Panc1 (cell line): Measurements from ENCODE around the gene DIAPH2. TPM values are rescaled to one million over a fixed set of nuclear protein-coding genes. Genes with fewer than 3 reads are reported as not detected.

Experiments used
- ATAC-seq: fragments of 200-7000 bp; cut with Tn5 transposase; 2 replicates; pipeline ENCODE4 v1.9.1; 2020; ENCODE audit warnings: mild to moderate bottlenecking, moderate library complexity
- BruUV-seq: library from RNA; stranded (reverse); fragments of 400-500 nt; replicated peaks from 2 replicates; lab custom pipeline; 2021; lab: Mats Ljungman, UMichigan
- CTCF ChIA-PET: fragments of 300-600 bp; sonication (Branson Sonifier 250); formaldehyde crosslinking; loops from one replicate; lab custom pipeline; 2022; ENCODE audit warnings: antibody characterized with exemption; lab: Charles Lee
- POLR2A ChIA-PET: fragments of 300-600 bp; sonication (Branson Sonifier 250); formaldehyde crosslinking; loops from one replicate; lab custom pipeline; 2022; ENCODE audit warnings: antibody characterized with exemption; lab: Charles Lee
- DNase-seq: peaks from one replicate; pipeline ENCODE4 v3.0.0-alpha.2; 2010; ENCODE audit warnings: low read depth, low spot score
- H3K27ac ChIP-seq: 2 replicates; pipeline ENCODE4 v1.5.1; 2011; ENCODE audit warnings: mild to moderate bottlenecking, low read length, inconsistent platforms
- H3K27me3 ChIP-seq: fragments of 200-500 bp; sonication (Bioruptor generic); 2 replicates; pipeline ENCODE4 v1.6.0; 2014; ENCODE audit warnings: low read length, inconsistent platforms; ENCODE audit not compliant: control insufficient read depth, insufficient read depth
- H3K36me3 ChIP-seq: fragments of 200-500 bp; sonication (Bioruptor generic); 2 replicates; pipeline ENCODE4 v1.5.1; 2014; ENCODE audit warnings: inconsistent platforms, mild to moderate bottlenecking, low read length, moderate library complexity; ENCODE audit not compliant: control insufficient read depth, insufficient read depth
- H3K4me1 ChIP-seq: 2 replicates; pipeline ENCODE4 v1.5.1; 2011; ENCODE audit warnings: inconsistent platforms, mild to moderate bottlenecking, low read length, moderate library complexity; ENCODE audit not compliant: control insufficient read depth, insufficient read depth
- H3K4me3 ChIP-seq, 2 experiments: 2 replicates each; pipeline ENCODE4 v1.5.1; 2011 to 2012; ENCODE audit warnings: low read depth in 2 of 2, low read length in 2 of 2, mild to moderate bottlenecking in 2 of 2, inconsistent platforms in 1 of 2, moderate library complexity in 1 of 2
- H3K9me3 ChIP-seq: fragments of 200-500 bp; sonication (Bioruptor generic); 2 replicates; pipeline ENCODE4 v1.5.1; 2014; ENCODE audit warnings: low read depth, mild to moderate bottlenecking, inconsistent platforms, low read length, moderate library complexity; ENCODE audit not compliant: control insufficient read depth, insufficient read depth
- POLR2AphosphoS5 ChIP-seq: IDR thresholded peaks from 2 replicates; pipeline ENCODE4 v1.6.1; 2012; ENCODE audit warnings: mild to moderate bottlenecking, low read depth, low read length, moderate library complexity
- REST ChIP-seq, 2 experiments: IDR thresholded peaks; 2 replicates each; pipeline ENCODE4 v1.6.1; 2011 to 2012; ENCODE audit warnings: low read depth in 2 of 2, control low read depth in 1 of 2, low read length in 1 of 2, mild to moderate bottlenecking in 1 of 2, moderate library complexity in 1 of 2; ENCODE audit not compliant: insufficient read depth in 1 of 2
- SIN3A ChIP-seq: IDR thresholded peaks from 2 replicates; pipeline ENCODE4 v1.6.1; 2012; ENCODE audit warnings: low read depth, mild to moderate bottlenecking, low read length, moderate library complexity, borderline replicate concordance; ENCODE audit not compliant: insufficient read depth
- TCF7L2 ChIP-seq: IDR thresholded peaks from 2 replicates; pipeline ENCODE4 v1.6.1; 2011; ENCODE audit warnings: mild to moderate bottlenecking, low read depth, low read length, inconsistent platforms
- in situ Hi-C: cut with HindIII; loops from 2 replicates; pipeline ENCODE4 v1.10.0; 2016; ENCODE audit warnings: low sequenced_read_pairs, low pct_unique_long_range_greater_than_20kb
- intact Hi-C: fragments of 100-400 bp; cut with micrococcal nuclease; formaldehyde crosslinking; loops from one replicate; pipeline ENCODE4 v1.10.0; 2022; ENCODE audit not compliant: unreplicated experiment
- total RNA-seq: library from RNA; stranded (reverse); gene quantifications from one replicate; pipeline ENCODE4 v1.2.1, GENCODE V29; 2021; ENCODE audit not compliant: unreplicated experiment
- TF ChIP-seq, protein P1 (sequence below): fragments of 450-650 bp; IDR thresholded peaks from 2 replicates; pipeline ENCODE4 v1.5.1; 2017; ENCODE audit warnings: mild to moderate bottlenecking

The DIAPH2 gene
- total RNA-seq, 1 experiment from 2014 or later: 17.0 TPM

- no peak overlapping the region for H3K27ac ChIP-seq
These were observed 913.3 kb downstream of the DIAPH2 start for GRCh38 chrX:97597954-97598353.

DNA sequence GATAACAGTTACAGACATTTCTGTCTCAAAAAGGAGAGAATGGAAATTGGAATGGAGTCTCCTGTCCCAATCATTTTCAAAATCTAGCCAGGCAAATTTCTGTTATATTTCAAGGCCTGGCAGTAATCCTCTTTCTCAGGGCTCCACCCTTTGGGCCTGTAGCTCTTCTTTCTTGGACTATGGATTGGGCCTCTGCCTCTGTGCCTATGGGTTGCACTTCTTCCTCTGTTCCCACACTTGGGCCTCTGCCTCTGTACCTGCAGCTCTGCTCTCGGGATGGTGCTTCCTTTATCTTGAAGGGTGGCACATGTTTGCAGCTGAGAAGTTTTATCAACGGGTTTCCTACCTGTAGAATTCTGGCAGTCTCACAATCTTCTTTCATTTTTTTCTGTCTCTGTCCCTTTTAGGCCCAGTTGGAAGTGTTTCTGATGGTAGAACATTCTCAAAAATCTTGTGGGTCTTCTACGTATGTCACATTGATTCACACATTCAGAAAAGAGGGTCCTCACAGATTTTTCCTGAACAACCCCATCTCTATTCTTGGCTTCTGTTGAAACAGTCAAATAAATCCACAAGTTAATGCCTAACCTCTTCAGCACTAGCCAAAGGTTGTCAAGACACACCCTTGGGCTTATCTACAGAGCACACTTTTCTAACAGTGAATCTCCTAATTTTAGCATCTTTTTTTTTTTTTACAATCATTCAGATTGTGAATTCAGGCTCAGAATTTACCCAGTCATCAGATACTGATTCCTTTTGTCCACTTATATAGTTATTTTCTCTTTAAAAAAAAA is 918.0 kb downstream of the DIAPH2 start:
- Histone ChIP-seq H3K27ac (no peak overlapping the region), H3K9me3 (no peaks in the 10 kb centered on the region), H3K4me1 (no peaks in the 10 kb centered on the region), H3K27me3 (no peaks in the 10 kb centered on the region), H3K4me3 (no peak overlapping the region), H3K36me3 (no peaks in the 10 kb centered on the region)
- TF ChIP-seq, protein P1, sequence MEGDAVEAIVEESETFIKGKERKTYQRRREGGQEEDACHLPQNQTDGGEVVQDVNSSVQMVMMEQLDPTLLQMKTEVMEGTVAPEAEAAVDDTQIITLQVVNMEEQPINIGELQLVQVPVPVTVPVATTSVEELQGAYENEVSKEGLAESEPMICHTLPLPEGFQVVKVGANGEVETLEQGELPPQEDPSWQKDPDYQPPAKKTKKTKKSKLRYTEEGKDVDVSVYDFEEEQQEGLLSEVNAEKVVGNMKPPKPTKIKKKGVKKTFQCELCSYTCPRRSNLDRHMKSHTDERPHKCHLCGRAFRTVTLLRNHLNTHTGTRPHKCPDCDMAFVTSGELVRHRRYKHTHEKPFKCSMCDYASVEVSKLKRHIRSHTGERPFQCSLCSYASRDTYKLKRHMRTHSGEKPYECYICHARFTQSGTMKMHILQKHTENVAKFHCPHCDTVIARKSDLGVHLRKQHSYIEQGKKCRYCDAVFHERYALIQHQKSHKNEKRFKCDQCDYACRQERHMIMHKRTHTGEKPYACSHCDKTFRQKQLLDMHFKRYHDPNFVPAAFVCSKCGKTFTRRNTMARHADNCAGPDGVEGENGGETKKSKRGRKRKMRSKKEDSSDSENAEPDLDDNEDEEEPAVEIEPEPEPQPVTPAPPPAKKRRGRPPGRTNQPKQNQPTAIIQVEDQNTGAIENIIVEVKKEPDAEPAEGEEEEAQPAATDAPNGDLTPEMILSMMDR: no peak
- TF ChIP-seq POLR2AphosphoS5: no peak
- in situ Hi-C loops (no loop called here), intact Hi-C loops (no loop called here)
- POLR2A ChIA-PET: no interaction called here
- BruUV-seq: no TSS peak
- DNase-seq: no peak
- no peak for ATAC-seq
- CTCF ChIA-PET: no interaction called here

More at GRCh38 chrX:97597954-97598353, 913.3 kb downstream of the DIAPH2 start:
- intact Hi-C loops: no loop called here
- TF ChIP-seq POLR2AphosphoS5 (no peak), SIN3A (no peak), TCF7L2 (no peak), REST (IDR thresholded peaks at IDR 0.05; ENCODE audit: insufficient read depth in 1 of 2, low read depth in 2 of 2, low read length in 1 of 2) (no peak)
- TF ChIP-seq, protein P1: no peak
- Histone ChIP-seq H3K27me3 (no peaks in the 10 kb centered on the region), H3K4me1 (no peaks in the 10 kb centered on the region), H3K36me3 (no peaks in the 10 kb centered on the region), H3K4me3 (no peak overlapping the region), H3K9me3 (no peaks in the 10 kb centered on the region)
- CTCF ChIA-PET: no interaction called here
- no peak for DNase-seq
- in situ Hi-C loops: no loop called here
- ATAC-seq: no peak
- POLR2A ChIA-PET: no interaction called here
- BruUV-seq: no TSS peak
